ENCODE data around the gene OSMR. TPM values are rescaled to one million over a fixed set of nuclear protein-coding genes. Genes with fewer than 3 reads are reported as not detected.

The OSMR gene
- polyA plus RNA-seq, 1 of the 3 experiments (the other 2 are of a cell fraction), result 56.0 TPM

GRCh38 chr5:38944282-38944681, 98.5 kb downstream of the OSMR start (continued):
- TF ChIP-seq CHD2 (IDR thresholded peaks at IDR 0.05; ENCODE audit: low read length, partially characterized antibody) (no peak), TEAD4 (IDR thresholded peaks at IDR 0.05; ENCODE audit: borderline replicate concordance, insufficient read depth) (no peak), YY1 (IDR thresholded peaks at IDR 0.05; ENCODE audit: low read depth) (no peak), EP300 (IDR thresholded peaks at IDR 0.05; ENCODE audit: borderline replicate concordance in 1 of 2, low read depth in 1 of 2, low read length in 1 of 2) (no peak)
- TF ChIP-seq, protein P1, sequence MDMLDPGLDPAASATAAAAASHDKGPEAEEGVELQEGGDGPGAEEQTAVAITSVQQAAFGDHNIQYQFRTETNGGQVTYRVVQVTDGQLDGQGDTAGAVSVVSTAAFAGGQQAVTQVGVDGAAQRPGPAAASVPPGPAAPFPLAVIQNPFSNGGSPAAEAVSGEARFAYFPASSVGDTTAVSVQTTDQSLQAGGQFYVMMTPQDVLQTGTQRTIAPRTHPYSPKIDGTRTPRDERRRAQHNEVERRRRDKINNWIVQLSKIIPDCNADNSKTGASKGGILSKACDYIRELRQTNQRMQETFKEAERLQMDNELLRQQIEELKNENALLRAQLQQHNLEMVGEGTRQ (IDR thresholded peaks at IDR 0.05; ENCODE audit: borderline replicate concordance, low read depth, low read length), result no peak
- TF ChIP-seq, protein P2, sequence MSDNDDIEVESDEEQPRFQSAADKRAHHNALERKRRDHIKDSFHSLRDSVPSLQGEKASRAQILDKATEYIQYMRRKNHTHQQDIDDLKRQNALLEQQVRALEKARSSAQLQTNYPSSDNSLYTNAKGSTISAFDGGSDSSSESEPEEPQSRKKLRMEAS (IDR thresholded peaks at IDR 0.05; ENCODE audit: low read depth), result no peak

GRCh38 chr5:38948501-38948900, 102.7 kb downstream of the OSMR start:
- no peak overlapping the region for H3K27ac ChIP-seq (ENCODE audit: low read depth in 2 of 2, low read length in 1 of 2)
- no peak overlapping the region for H3K4me2 ChIP-seq
- H3K9me2 ChIP-seq, result no peaks in the 10 kb centered on the region
- TF ChIP-seq RAD21 (IDR thresholded peaks at IDR 0.05; ENCODE audit: low read length), result no peak
- TF ChIP-seq, protein P3, sequence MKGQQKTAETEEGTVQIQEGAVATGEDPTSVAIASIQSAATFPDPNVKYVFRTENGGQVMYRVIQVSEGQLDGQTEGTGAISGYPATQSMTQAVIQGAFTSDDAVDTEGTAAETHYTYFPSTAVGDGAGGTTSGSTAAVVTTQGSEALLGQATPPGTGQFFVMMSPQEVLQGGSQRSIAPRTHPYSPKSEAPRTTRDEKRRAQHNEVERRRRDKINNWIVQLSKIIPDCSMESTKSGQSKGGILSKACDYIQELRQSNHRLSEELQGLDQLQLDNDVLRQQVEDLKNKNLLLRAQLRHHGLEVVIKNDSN (IDR thresholded peaks at IDR 0.05; ENCODE audit: borderline replicate concordance, low read depth), result no peak
- no peak for TF ChIP-seq CHD2 (IDR thresholded peaks at IDR 0.05; ENCODE audit: low read length, partially characterized antibody)
- no peak for TF ChIP-seq REST (IDR thresholded peaks at IDR 0.05; ENCODE audit: low read depth, low read length)
- TF ChIP-seq RCOR1 (IDR thresholded peaks at IDR 0.05; ENCODE audit: low read length), result no peak
- TF ChIP-seq FOXJ3 (CRISPR knock-in tag; IDR thresholded peaks at IDR 0.05), result no peak
- TF ChIP-seq GABPA (IDR thresholded peaks at IDR 0.05; ENCODE audit: low read depth), result no peak
- no peak for TF ChIP-seq TCF12 (IDR thresholded peaks at IDR 0.05)
- no peak for TF ChIP-seq GATA2 (CRISPR knock-in tag; IDR thresholded peaks at IDR 0.05)
- H3K9me3 ChIP-seq, result no peaks in the 10 kb centered on the region
- no peak for DNase-seq
- H3K9ac ChIP-seq, result no peak overlapping the region
- H2AFZ ChIP-seq (ENCODE audit: low read depth), result no peak overlapping the region
- H3F3A ChIP-seq (replicated peaks; ENCODE audit: insufficient read depth), result peaks cover 6% of the 10 kb centered on the region
- ChIA-PET POLR2A (no interaction called here), CTCF (interaction anchor here (0.6 to 2.0 kb wide), 5 partner anchors 15 to 507 kb away, joined by 4 to 6 read pairs (median 5); no protein-coding TSS in a partner anchor)
- H3K4me3 ChIP-seq (ENCODE audit: low read depth in 2 of 2, low read length in 1 of 2), result no peak overlapping the region
- H4K20me1 ChIP-seq (ENCODE audit: insufficient read depth), result no peaks in the 10 kb centered on the region
- H3K27me3 ChIP-seq (ENCODE audit: insufficient read depth), result no peaks in the 10 kb centered on the region
- no peaks in the 10 kb centered on the region for H3K79me2 ChIP-seq (ENCODE audit: insufficient read depth)
- H3K36me3 ChIP-seq (replicated peaks in 1 of 2; ENCODE audit: control insufficient read depth in 1 of 2, insufficient read depth in 2 of 2, low read length in 1 of 2), result peaks cover 84 to 94% of the 10 kb centered on the region in 2 experiments
- peaks cover 0 to 6% of the 10 kb centered on the region in 2 experiments; a peak in 1 of 4 replicates for H3K4me1 ChIP-seq (ENCODE audit: control insufficient read depth in 1 of 2, insufficient read depth in 2 of 2, low read depth in 1 of 2, low read length in 1 of 2)

Measured in SK-N-SH (cell line).